HG02981 (cell line): Measurements from ENCODE around the gene SCRT2.
"Not testable (repeated sequence)": the region's sequence is repeated elsewhere in the genome, so short reads cannot be mapped to it uniquely, and the experiment has no call there.

ENCODE experiments used
- ATAC-seq: cut with Tn5 transposase; IDR thresholded peaks from one replicate; pipeline ENCODE4 v1.9.1; 2021; ENCODE audit warnings: mild to moderate bottlenecking, moderate library complexity; ENCODE audit not compliant: unreplicated experiment

The SCRT2 gene

DNA sequence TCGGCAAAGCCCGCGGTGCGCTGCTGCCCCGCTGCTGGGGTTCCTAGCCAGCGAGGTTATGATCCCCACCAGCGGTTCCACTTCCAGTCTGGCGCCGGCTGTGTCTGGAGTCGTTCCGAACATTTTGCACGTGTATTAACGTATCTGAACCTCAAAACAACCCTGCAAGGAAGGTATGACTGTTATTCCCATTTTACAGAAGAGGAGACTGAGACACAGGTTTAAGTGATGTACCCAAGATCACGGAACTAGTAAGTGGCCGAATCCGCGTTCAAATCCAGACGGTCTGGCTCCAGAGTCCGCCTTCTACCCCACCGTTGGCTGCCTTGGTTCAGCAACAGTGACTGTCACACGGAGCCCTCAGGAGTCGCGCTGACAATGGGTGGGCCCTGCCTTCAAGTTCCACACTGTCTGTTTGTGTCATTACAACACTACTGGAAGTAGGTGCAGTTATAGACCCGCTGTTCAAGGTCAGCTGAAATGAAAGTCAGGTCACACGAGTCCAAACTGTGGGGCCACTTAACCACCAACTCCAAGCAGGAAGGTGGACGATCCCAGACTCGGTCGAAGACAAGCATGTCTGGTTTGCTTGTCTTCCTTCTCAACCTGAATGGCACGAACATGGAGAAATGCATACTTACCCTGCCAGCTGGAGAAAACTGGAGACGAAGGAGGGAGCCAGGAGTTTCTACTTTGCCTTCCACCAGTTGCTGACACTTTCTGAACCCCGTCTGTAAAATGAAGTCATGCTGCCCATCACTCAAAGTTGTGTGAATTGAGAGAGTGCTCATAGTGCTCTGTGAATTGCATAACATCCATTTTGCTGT lies 21.8 kb downstream of the SCRT2 start:
- ATAC-seq = no peak

DNA sequence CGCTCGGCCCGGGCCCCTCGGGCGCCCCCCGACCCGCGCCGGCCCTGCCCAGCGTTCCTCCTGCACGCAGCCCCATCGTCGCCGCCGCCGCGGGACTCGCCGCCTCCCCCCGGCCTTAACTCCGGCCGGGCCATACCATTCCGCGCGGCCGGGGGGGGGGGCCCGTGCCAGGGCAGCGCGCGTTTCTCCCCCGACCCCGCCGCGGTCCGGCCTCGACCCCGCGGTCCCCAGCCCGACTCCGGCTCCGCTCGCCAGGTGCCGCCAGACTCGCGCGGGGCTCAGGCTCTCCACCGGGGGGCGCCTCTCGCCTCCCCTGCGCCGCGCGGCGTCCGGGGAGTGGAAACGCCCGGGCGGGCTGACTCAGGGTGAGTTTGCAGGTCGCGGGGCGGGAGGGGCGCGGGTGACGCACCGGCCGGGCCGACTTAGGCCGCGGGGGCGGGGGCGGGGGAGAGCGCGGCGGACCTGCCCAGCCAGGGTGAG lies 22.5 kb downstream of the SCRT2 start, which contains the start of gene SRXN1:
Gene SRXN1, minus strand, starts transcription at position 91 of the 480 bp plus-strand sequence. Its CDS starts 15 bp downstream, at position 76.
- peak; percentile 91 for ATAC-seq

DNA sequence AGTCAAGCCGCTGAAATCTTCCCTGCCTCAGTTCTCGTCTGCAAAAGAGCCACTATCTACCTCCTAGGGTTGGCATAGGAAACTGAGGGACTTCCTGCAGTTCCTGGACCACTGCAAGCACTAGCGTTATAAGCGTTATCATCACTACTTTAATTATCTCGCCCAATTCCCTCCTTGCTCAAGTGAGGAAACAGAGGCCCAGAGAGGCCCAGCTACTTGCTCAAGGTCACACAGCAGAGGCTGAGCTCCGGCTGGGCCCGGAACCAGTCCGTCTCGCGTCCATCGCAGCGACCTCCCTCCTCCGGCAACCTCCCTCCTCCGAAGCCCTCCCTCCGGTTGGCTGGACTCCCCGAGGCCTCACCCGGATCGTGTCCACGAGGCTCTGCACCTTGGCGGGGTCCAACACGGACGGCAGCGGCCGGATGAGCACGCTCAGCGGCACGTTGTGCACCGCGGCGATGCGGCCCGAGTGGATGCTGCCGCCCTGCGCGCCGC lies 22.9 kb downstream of the SCRT2 start:
- ATAC-seq = peak; percentile 18

DNA sequence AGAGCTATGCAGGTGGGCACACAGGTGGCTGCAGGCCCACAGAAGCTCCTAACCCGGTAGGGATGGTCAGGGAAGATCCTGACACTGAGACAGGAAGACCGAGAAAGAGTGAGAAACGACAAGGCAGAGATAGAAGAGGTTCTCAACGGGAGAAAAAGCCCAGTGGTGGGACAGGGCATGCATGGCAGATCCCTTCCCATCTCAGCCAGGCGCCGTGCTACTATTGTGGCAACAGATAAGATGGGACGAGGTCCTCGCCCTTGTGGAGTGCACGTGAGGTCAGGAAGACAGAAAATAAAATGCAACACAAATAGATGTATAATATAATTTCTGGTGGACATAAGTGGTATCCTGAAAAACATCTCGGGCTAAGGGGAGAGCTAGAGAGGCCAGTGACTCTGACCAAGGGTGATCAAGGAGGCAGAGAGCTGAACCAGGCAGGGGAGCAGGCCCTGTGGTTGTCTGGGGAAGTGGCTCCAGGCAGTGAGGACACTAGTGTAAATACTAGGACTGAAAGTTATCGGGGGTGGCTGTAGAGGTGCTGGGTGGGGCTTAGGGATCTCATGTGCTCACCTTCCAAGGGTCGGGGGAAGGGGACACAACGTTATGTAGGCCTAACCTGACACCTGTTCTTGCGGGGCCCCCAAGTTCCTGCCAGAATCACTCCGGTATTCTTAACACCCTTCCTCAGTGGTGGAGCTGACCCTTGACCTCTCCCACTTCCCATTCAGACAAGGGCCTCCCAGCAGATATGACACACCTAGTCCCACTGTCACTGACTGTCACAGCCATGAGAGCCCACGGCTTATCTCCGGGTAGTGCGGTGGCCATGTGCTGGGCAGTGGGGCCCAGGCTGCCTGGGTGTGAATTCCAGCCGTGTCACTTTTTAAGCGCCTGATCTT lies 23.6 kb downstream of the SCRT2 start:
- ATAC-seq = no peak

DNA sequence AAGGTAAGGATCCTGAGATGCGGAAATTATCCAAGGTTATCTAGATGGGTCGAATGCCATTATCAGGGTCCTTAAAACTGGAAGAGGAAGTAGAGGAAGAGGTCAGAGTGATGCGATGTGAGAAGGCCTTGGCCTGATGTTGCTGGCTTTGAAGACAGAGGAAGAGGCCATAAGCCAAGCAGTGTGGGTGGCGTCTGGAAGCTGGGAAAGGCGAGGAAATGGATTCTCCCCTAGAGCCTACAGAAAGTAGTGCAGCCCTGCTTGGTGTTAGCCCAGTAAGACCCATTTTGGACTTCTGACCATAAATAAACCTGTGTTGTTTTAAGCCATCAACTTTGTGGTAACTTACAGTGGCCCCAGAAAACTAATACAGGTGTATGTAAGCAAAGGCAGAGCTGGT lies 24.6 kb downstream of the SCRT2 start:
- no peak for ATAC-seq

DNA sequence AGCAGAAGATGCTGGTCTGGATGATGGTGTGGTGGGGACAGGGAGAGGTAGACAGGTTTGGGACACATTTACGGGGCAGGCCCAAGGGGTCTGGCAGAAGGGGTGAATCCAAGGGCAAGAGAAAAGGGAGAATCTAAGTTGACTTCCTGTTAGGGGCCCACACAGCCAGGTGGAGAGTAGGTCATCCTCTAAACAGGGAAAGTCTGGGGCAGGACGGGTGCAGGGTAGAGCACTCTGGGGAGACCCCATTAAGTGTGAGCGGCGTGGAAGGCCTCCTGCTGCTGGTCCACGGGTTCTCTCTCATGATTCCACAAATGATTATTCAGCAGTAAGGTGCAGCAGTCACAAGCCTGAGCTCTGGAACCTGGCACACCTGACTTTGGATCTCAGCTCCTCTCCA lies 25.3 kb downstream of the SCRT2 start:
- ATAC-seq = no peak

DNA sequence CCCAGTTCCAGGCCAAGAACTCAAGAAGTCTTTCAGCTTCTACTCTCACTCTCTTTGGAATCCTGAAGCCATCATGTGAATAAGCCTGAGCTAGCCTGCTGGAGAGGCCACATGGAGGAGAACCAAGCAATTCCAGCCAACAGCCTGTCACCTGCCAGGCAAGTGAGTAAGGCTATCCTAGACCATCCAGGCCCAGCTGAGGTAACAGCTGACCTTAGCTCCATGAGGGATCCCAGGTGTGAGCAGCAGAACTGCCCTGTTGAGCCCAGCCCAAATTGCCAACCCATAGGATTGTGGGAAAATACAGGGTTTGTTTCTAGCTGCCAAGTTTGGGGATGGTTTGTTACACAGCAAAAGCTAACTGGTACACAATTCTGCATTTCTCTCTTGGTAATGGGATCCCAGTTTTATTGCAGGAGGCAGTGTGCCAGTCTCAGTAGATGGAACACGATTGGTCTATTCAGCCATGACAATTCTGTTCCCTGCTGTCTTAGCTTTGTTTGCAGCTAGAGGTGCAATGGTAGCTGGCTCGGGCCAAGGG lies 28.1 kb downstream of the SCRT2 start:
- no peak for ATAC-seq

DNA sequence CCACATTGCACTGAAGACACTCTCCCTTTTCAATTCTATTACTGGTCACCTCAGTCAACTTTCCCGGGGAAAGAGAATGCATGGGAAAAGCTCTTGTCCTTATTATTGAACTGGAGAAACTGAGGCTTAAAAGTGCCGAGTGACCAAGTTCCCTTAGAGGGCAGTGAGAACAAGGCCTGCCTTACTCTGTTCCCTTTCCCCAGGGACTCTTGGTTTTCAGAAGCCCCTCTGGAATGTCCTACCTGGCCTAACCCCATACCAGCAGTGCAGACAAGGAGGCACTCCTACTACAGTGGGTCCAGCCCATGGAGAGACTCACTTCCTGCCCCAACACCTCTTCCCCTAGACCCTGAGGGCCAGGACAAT lies 28.8 kb downstream of the SCRT2 start:
- no peak for ATAC-seq

DNA sequence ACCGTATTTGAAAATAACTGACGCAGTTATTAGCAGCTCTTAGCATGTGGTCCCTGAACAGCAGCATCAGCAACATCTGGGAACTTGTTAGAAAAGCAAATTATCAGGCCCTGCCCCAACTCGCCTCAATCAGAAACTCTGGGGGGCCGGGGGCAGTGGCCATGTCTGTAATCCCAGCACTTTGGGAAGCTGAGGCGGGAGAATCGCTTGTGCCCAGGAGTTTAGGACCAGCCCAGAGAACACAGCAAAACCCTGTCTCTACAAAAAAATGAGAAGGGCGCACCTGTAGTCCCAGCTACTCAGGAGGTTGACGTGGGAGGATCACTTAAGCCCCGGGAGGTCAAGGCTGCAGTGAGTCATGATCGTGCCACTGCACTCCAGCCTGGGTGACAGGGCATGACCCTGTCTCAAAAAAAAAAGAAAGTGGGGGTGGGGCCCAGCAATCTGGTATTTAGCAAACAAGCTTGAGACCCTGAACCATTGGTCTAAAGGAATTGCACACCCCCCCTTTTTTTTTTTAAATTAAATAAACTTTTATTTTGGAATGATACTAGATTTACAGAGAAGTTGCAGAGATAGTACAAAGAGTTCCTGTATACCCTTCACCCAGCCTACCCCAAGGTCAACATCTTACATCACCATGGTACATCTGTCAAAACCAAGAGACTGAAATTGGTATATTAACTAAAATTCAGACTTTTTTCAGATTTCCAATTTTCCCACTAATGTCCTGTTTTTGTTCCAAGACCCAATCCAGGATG lies 29.3 kb downstream of the SCRT2 start:
- ATAC-seq = no peak

DNA sequence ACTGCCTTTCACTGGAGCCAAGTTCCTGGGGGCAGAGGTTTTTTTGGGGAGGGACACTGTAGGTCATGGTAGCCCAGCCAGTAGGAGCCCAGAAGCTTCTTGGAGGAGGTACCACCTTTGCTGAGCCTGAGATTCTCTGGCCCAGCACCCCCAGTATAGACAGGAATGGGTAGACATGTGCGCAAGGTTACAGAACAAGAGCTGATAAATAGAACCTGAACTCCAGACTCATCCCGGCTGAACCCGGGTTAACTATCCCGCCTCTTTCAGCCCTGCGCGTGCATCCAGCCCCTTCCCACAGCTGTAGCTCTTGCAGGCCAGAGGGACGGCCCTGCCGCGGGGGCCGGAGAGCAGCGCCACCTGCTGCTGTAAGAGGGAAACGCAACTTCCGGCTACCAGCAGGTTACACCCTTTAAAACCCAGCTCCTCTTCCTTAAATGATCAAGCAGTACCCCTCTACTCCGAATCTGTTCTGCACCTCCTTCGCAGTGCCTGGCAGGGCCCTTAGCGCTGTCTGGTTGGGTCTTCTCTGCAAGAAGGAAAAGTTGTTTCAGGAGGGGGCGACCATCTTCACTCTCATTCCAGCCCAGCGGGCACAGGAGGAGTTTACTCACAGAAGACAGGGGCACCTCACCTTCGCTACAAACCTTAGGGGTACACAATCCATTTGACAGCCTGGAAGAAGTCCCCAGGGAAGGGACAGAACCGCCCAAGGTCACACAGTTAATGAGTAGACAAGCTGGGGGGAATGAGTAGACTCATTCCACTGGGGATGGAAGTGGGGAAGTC lies 30.1 kb downstream of the SCRT2 start:
- peak; percentile 80 for ATAC-seq

DNA sequence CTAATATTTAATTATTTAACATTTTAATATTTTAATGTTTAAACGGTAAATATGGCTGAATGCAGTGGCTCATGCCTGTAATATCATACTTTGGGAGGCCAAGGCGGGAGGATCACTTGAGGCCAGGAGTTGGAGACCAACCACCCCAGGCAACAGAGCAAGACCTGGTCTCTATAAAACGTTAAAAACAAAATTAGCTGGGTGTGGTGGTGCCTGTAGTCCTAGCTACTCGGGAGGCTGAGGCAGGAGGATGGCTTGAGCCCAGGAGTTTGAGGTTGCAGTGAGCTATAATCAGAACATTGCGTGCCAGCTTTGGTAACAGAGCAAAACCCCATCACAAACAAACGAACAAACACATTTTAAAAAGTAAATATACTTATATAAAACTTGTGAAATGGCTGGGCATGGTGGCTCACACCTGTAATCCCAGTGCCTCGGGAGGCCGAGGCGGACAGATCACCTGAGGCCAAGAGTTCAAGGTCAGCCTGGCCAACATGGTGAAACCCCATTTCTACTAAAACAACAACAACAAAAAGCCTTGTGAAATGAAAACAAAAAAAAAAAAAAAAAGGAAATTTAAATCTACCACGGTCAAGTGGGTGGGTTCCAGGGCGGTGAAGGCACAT lies 30.8 kb downstream of the SCRT2 start:
- no peak for ATAC-seq

DNA sequence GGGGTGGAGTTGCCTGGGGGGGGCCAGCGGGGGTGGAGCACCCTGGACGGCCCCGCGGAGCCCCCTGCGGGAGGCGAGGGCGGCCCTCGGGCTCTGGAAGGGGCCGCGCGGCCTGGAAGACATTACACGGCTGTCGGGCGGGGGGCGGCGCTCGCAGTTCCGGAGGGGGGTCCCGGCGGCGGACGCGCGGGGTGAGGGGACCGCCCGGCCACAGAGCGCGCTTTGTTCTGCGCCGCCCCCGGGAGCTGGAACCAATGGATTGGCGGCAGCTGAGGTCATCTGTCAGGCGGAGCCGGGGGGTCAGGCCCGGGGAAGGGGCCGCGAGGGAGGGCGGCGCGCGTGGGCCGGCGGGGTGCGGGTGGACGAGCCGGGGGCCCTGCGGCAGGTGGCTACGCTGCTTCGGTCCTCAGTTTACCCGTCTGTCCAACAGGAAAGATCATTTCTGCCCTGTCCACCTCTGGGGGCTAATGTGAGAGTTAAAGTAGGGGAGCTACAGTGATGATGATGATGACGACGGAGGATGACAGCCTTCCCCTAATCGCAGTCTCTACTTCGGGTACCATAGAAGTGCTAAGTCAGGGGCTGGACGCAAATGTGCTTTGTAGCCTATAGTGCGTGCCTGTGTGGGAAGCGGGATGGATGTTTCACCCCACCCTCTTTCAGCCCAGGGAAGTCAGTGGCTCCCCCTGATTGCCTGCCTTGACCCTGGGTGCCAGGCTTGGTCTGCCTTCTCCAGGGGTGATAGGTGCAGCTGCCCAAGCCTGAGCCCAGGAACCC lies 33.0 kb downstream of the SCRT2 start:
- ATAC-seq = no peak

DNA sequence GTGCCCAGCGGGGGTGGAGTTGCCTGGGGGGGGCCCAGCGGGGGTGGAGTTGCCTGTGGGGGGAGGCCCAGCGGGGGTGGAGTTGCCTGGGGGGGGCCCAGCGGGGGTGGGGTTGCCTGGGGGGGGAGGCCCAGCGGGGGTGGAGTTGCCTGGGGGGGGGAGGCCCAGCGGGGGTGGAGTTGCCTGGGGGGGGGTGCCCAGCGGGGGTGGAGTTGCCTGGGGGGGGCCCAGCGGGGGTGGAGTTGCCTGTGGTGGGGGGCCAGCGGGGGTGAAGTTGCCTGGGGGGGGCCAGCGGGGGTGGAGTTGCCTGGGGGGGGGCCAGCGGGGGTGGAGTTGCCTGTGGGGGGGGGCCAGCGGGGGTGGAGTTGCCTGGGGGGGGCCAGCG lies 33.6 kb downstream of the SCRT2 start:
- ATAC-seq = not testable (repeated sequence)

DNA sequence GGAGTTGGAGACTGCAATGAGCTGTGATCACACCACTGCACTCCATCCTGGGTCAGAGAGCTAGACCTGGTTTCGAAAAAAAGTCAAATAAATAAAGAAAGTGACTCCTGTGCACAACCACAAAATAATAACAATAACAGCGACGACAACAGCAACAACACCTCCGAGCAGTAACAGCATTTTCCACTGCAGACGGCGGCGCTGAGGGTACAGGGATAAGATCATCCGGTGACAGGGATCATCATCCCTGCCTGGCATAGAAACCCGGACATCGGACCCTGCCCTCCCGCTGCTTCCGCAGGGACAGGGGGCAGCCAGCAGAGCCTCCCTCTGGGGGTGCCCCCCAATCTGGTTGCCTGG lies 34.1 kb downstream of the SCRT2 start:
- ATAC-seq = no peak

DNA sequence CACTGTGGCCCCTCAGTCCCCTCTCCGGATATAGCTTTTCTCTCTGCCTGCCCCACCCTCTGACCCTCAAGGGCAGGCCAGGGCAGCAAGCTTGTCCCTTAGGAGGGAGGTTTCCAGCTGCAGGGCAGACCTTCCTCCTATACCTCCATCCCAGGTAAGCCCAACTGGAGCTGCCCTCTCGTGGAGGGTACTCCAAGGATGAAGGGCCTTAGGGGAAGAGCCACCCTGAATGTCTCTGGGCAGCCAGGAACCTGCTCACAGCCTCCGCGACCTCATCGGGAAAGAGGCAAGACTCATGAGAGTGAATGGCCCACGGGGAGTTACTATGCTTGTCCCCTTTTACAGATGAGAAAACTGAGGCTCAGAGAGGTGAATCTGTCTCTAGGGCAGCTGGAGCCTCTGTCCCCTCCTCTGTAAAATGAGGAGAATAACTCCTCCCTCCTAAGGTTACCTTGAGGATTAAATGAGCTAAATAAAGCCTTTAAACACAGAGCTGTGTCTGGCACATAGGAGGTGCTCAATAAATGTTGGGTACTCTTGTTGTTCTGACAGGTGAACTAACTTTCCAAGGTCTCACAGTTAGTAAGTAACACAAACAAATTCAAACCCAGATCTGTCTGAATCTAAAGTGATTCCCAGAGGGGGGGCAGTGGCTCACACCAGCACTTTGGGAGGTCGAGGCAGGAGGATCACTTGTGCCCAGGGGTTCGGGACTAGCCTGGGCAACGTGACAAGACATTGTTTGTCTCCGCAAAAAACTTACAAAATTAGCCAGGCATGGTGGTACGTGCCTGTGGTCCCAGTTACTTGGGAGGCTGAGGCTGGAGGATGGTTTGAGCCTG lies 34.7 kb downstream of the SCRT2 start:
- ATAC-seq = no peak

DNA sequence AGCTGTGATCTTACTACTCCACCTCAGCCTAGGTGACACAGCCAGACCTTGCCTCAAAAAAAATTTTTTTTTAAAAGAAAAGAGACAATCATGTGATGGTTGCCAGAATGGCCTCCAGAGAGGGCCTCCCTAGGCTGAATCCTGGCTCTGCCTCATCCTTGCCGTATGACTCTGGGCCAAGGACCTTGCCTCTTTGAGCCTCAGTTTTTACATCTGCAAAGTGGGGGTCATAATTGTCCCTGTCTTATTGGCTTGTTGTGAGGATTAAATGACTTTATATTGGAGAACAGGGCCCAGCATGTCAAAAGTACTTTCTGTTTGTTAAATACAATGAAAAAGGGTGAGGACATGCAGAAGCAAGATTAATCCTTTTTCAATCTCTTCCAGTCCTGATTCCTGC lies 37.0 kb downstream of the SCRT2 start:
- ATAC-seq = no peak

DNA sequence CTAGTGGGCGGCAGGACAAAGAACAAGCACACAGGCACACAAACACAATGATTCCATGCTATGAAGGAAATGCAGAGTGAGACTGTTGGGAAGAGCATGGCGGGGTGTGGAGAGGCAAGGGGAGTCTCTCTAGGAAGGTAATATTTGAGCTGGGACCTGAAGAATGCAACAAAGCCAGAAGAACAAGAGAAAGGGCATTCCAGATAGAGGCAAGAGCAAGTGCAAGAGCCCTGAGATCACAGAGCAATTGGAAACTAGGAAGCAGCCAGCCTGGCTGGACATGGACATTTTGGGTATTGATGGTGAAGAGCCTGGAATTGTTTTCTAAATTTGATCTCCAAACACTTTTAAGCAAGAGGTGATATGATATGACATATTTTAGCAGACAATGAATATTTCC lies 38.0 kb downstream of the SCRT2 start:
- no peak for ATAC-seq

DNA sequence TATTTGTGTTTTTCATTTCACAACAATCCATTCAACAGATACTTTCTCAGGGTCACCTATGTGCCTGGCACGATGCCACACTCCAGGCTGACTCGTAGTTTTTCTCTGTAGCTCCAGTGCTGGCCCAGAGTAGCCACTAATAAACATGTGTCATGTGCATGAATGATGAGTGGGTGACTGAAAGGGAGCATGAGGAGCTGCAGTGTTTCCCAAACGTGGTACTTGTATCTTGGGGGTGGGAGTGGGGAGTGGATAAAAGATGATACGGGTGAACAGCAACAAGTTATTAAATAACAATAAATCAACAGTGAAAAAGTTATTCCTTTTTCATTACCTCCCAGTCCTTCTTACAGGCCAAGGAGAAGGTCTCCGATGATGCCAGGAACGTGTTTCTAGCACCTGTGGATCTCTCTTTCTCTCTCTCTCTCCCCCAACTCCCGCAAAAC lies 39.7 kb downstream of the SCRT2 start:
- ATAC-seq = no peak
